GM23338 (cell line): Measurements from ENCODE around the gene TM9SF4. TPM values are rescaled to one million over a fixed set of nuclear protein-coding genes. Genes with fewer than 3 reads are reported as not detected.

ENCODE experiments used
- ATAC-seq: fragments of 200-7000 bp; cut with Tn5 transposase; 3 replicates; pipeline ENCODE4 v1.9.1; 2020
- DNase-seq: peaks from one replicate; pipeline ENCODE4 v3.0.0-alpha.2; 2015; ENCODE audit warnings: low spot score
- H2AFZ ChIP-seq: fragments of 200-600 bp; sonication (generic); 2 replicates; pipeline ENCODE4 v1.8.0; 2016; ENCODE audit warnings: antibody characterized with exemption, mild to moderate bottlenecking, moderate library complexity
- H3F3A ChIP-seq: fragments of 200-600 bp; sonication (generic); replicated peaks from 2 replicates; pipeline ENCODE4 v1.8.0; 2017; ENCODE audit warnings: antibody characterized with exemption, mixed run types, low read depth
- H3K27ac ChIP-seq: fragments of 200-600 bp; sonication (generic); 2 replicates; pipeline ENCODE4 v1.6.1; 2016; ENCODE audit warnings: low read depth
- H3K27me3 ChIP-seq: fragments of 200-600 bp; sonication (generic); 2 replicates; pipeline ENCODE4 v1.8.0; 2016; ENCODE audit warnings: mild to moderate bottlenecking, mixed run types, moderate library complexity; ENCODE audit not compliant: insufficient read depth
- H3K36me3 ChIP-seq: fragments of 200-600 bp; sonication (generic); 2 replicates; pipeline ENCODE4 v1.8.0; 2016; ENCODE audit warnings: mild to moderate bottlenecking; ENCODE audit not compliant: insufficient read depth
- H3K4me1 ChIP-seq: fragments of 200-600 bp; sonication (generic); 2 replicates; pipeline ENCODE4 v1.8.0; 2016; ENCODE audit warnings: mild to moderate bottlenecking, moderate library complexity; ENCODE audit not compliant: insufficient read depth
- H3K4me2 ChIP-seq: fragments of 200-600 bp; sonication (generic); 2 replicates; pipeline ENCODE4 v1.7.1; 2017; ENCODE audit warnings: mixed run types
- H3K4me3 ChIP-seq: fragments of 200-600 bp; sonication (generic); 2 replicates; pipeline ENCODE4 v1.6.1; 2016; ENCODE audit warnings: mixed run types
- H3K79me2 ChIP-seq: fragments of 200-600 bp; sonication (generic); replicated peaks from 2 replicates; pipeline ENCODE4 v1.8.0; 2017; ENCODE audit warnings: mild to moderate bottlenecking; ENCODE audit not compliant: insufficient read depth
- H3K9me2 ChIP-seq: fragments of 200-600 bp; sonication (generic); 2 replicates; pipeline ENCODE4 v1.8.0; 2017; ENCODE audit not compliant: insufficient read depth
- H4K20me1 ChIP-seq: fragments of 200-600 bp; sonication (generic); replicated peaks from 2 replicates; pipeline ENCODE4 v1.8.0; 2017; ENCODE audit warnings: mild to moderate bottlenecking; ENCODE audit not compliant: insufficient read depth
- H3K27ac Mint-ChIP-seq: 2 replicates; pipeline ENCODE4 v1.8.0; 2020; ENCODE audit warnings: inconsistent platforms, mild to moderate bottlenecking, moderate library complexity, mixed read lengths
- H3K27me3 Mint-ChIP-seq: 3 replicates; pipeline ENCODE4 v1.8.0; 2022; ENCODE audit warnings: low read depth, mild to moderate bottlenecking, moderate library complexity, mixed read lengths, inconsistent platforms; ENCODE audit not compliant: insufficient read depth, poor library complexity
- H3K36me3 Mint-ChIP-seq: 3 replicates; pipeline ENCODE4 v1.8.0; 2021; ENCODE audit warnings: low read depth, mild to moderate bottlenecking, inconsistent platforms, moderate library complexity, mixed read lengths
- H3K4me1 Mint-ChIP-seq: 3 replicates; pipeline ENCODE4 v1.8.0; 2020; ENCODE audit warnings: mild to moderate bottlenecking, inconsistent platforms, mixed read lengths
- H3K4me3 Mint-ChIP-seq: 3 replicates; pipeline ENCODE4 v1.8.0; 2021; ENCODE audit warnings: moderate library complexity, mild to moderate bottlenecking, inconsistent platforms, mixed read lengths
- H3K9me3 Mint-ChIP-seq: 3 replicates; pipeline ENCODE4 v1.8.0; 2020; ENCODE audit warnings: moderate library complexity, mild to moderate bottlenecking, inconsistent platforms, mixed read lengths
- CREB1 ChIP-seq: fragments of 250-450 bp; sonication (Bioruptor Pico); IDR thresholded peaks from 2 replicates; pipeline ENCODE4 v1.5.0; 2020; ENCODE audit warnings: low read depth, mild to moderate bottlenecking, moderate library complexity
- CTCF ChIP-seq, 2 experiments: fragments of 200-600 bp in 1 of 2; sonication (generic) in 1 of 2; conservative IDR thresholded peaks; 2 replicates each; pipeline versions ENCODE4 v1.5.1 to v1.6.1; 2016 to 2017; ENCODE audit warnings: antibody characterized with exemption in 2 of 2, low read depth in 2 of 2, mild to moderate bottlenecking in 2 of 2, moderate library complexity in 1 of 2
- ETS1 ChIP-seq: IDR thresholded peaks from 2 replicates; pipeline ENCODE4 v1.6.1; 2016; ENCODE audit warnings: antibody characterized with exemption
- EZH2 ChIP-seq: fragments of 200-600 bp; sonication (generic); IDR thresholded peaks from one replicate; pipeline ENCODE4 v1.8.0; 2017; ENCODE audit warnings: antibody characterized with exemption, mild to moderate bottlenecking, low read depth; ENCODE audit not compliant: unreplicated experiment
- EZH2phosphoT487 ChIP-seq: fragments of 200-600 bp; sonication (generic); IDR thresholded peaks from one replicate; pipeline ENCODE4 v1.8.1; 2018; ENCODE audit warnings: antibody characterized with exemption; ENCODE audit not compliant: unreplicated experiment
- JUNB ChIP-seq: IDR thresholded peaks from one replicate; pipeline ENCODE4 v1.6.1; 2016; ENCODE audit warnings: antibody characterized with exemption; ENCODE audit not compliant: unreplicated experiment
- NANOG ChIP-seq: IDR thresholded peaks from 2 replicates; pipeline ENCODE4 v1.6.1; 2016; ENCODE audit warnings: antibody characterized with exemption, borderline replicate concordance
- POLR2AphosphoS5 ChIP-seq: IDR thresholded peaks from 2 replicates; pipeline ENCODE4 v1.6.1; 2016; ENCODE audit warnings: antibody characterized with exemption, low read depth
- STAT1 ChIP-seq: IDR thresholded peaks from one replicate; pipeline ENCODE4 v1.6.1; 2016; ENCODE audit warnings: antibody characterized with exemption; ENCODE audit not compliant: unreplicated experiment
- ZNF114 ChIP-seq: fragments of 250-450 bp; sonication (Bioruptor Pico); IDR thresholded peaks from 2 replicates; pipeline ENCODE4 v1.5.0; 2020; ENCODE audit warnings: mild to moderate bottlenecking, moderate library complexity
- ZNF331 ChIP-seq: fragments of 250-450 bp; sonication (Bioruptor Pico); IDR thresholded peaks from 2 replicates; pipeline ENCODE4 v1.5.0; 2020; ENCODE audit warnings: low read depth, mild to moderate bottlenecking, moderate library complexity
- ZNF462 ChIP-seq: fragments of 250-450 bp; sonication (Bioruptor Pico); IDR thresholded peaks from 2 replicates; pipeline ENCODE4 v1.5.0; 2020; ENCODE audit warnings: mild to moderate bottlenecking, moderate library complexity
- polyA plus RNA-seq: library from polyadenylated mRNA; unstranded; fragments of >200 nt; fragmentation: Nextera tagmentation; extraction: Ambion mirVana; gene quantifications from 2 replicates; pipeline ENCODE4 v1.2.1, GENCODE V29; 2016
- total RNA-seq: library from RNA; depleted of rRNA; stranded (reverse); fragments of >200 nt; shearing (Covaris generic); gene quantifications from 2 replicates; pipeline ENCODE4 v1.2.3, GENCODE V29; 2014

Gene TM9SF4
- total and polyA plus RNA-seq, 2 experiments from 2014 or later, result 20.4 to 52.6 TPM

GRCh38 chr20:32153771-32154170, 44.3 kb downstream of the TM9SF4 start:
- no peaks in the 10 kb centered on the region for H3K9me3 Mint-ChIP-seq
- peaks cover 15% of the 10 kb centered on the region; the same call in 1 of the 2 replicates for H3F3A ChIP-seq
- no peak overlapping the region for H2AFZ ChIP-seq
- no peaks in the 10 kb centered on the region for H3K79me2 ChIP-seq
- peaks cover 12% of the 10 kb centered on the region for H4K20me1 ChIP-seq
- no peak overlapping the region for H3K4me3 ChIP-seq
- peaks cover 46% of the 10 kb centered on the region for H3K36me3 ChIP-seq
- no peaks in the 10 kb centered on the region for H3K27me3 ChIP-seq
- no peak overlapping the region for H3K27ac Mint-ChIP-seq
- no peak for TF ChIP-seq ZNF114
- no peak for TF ChIP-seq ZNF462
- TF ChIP-seq CREB1 (CRISPR knock-in tag), result no peak
- TF ChIP-seq CTCF (conservative IDR thresholded peaks at IDR 0.05; ENCODE audit: low read depth in 2 of 2), result no peak
- TF ChIP-seq STAT1, result no peak
- no peak for TF ChIP-seq ETS1
- TF ChIP-seq JUNB, result no peak
- TF ChIP-seq EZH2phosphoT487, result no peak
- TF ChIP-seq POLR2AphosphoS5, result no peak
- no peak for TF ChIP-seq ZNF331 (CRISPR knock-in tag)
- no peak for TF ChIP-seq EZH2
- TF ChIP-seq NANOG, result no peak
- H3K36me3 Mint-ChIP-seq, result peaks cover 62% of the 10 kb centered on the region
- H3K4me3 Mint-ChIP-seq, result no peak overlapping the region
- peaks cover 20% of the 10 kb centered on the region for H3K27me3 Mint-ChIP-seq
- no peak overlapping the region for H3K4me2 ChIP-seq
- ATAC-seq (no peak), DNase-seq (no peak)
- peaks cover 7% of the 10 kb centered on the region; the same call in 2 of the 3 replicates for H3K4me1 Mint-ChIP-seq
- no peaks in the 10 kb centered on the region for H3K9me2 ChIP-seq
- peaks cover 7% of the 10 kb centered on the region; the same call in 1 of the 2 replicates for H3K4me1 ChIP-seq
- H3K27ac ChIP-seq, result no peak overlapping the region
